IPS-15b (cell line): ENCODE results near the gene HMCN1.
"Not testable (repeated sequence)": the region's sequence is repeated elsewhere in the genome, so short reads cannot be mapped to it uniquely, and the experiment has no call there.

ENCODE experiments used
- H3K27me3 ChIP-seq: one replicate; pipeline ENCODE4 v1.6.1; 2013; ENCODE audit warnings: low read length; ENCODE audit not compliant: control insufficient read depth, insufficient read depth
- H3K36me3 ChIP-seq: one replicate; pipeline ENCODE4 v1.6.1; 2013; ENCODE audit warnings: low read length; ENCODE audit not compliant: control insufficient read depth, insufficient read depth
- H3K4me1 ChIP-seq: one replicate; pipeline ENCODE4 v1.6.1; 2013; ENCODE audit warnings: mild to moderate bottlenecking, low read length; ENCODE audit not compliant: control insufficient read depth, insufficient read depth
- H3K4me3 ChIP-seq: one replicate; pipeline ENCODE4 v1.5.1; 2013; ENCODE audit warnings: low read depth, low read length
- H3K9ac ChIP-seq: one replicate; pipeline ENCODE4 v1.6.1; 2013; ENCODE audit warnings: low read depth, mild to moderate bottlenecking, low read length
- H3K9me3 ChIP-seq: one replicate; pipeline ENCODE4 v1.6.1; 2013; ENCODE audit warnings: mild to moderate bottlenecking, low read length; ENCODE audit not compliant: control insufficient read depth, insufficient read depth

HMCN1 gene

DNA sequence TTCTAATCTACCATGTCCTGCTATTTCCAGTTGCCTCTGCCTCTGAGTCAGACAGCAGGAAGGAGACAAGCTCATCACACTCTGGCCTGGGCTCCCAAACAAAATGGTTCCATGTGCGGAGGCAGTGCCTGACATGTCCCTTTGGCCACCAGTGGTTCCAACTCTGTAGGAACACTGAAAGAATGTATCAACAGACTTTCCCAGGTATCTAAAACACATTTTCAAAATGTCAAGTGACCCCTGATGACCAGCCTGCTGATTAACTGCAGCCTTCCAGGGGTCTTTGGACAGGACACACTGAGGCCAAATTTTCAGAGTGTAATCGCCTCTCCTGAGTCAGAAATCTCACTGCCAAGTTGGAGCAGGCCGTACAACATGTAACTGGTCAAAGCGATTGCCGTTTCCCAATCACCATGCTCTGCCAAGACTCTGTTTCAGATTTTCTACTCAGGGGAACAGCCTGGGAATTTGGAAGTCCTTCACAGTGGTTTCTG is 468.1 kb downstream of the HMCN1 start:
- Histone ChIP-seq H3K36me3 (no peaks in the 10 kb centered on the region), H3K4me3 (no peak overlapping the region), H3K4me1 (peaks cover 4% of the 10 kb centered on the region), H3K9me3 (no peaks in the 10 kb centered on the region), H3K27me3 (no peaks in the 10 kb centered on the region), H3K9ac (no peak overlapping the region)

DNA sequence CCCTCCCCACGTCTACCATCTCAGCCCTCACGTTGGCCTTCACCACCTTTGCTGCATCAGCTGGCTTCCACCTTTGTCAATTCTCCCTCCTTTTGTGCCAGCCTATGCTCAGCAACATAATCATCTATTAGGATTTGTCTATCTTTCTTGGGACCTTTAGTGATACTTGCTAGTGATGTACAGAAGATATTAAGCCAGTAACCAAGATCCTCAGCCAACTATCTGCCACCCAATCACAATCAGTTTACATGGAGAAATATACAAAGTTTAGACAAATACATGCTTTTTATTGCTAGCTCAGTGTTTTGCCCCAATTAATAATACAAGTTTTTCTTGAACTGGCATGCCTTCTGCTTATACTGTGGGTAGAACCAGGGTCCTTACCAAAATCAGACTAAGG is 468.6 kb downstream of the HMCN1 start:
- Histone ChIP-seq H3K4me3 (no peak overlapping the region), H3K27me3 (no peaks in the 10 kb centered on the region), H3K36me3 (no peaks in the 10 kb centered on the region), H3K9me3 (no peaks in the 10 kb centered on the region), H3K9ac (no peak overlapping the region), H3K4me1 (peaks cover 4% of the 10 kb centered on the region)

GRCh38 chr1:186206048-186206570 is 471.9 kb downstream of the HMCN1 start:
- Histone ChIP-seq H3K4me3 (no peak overlapping the region), H3K9ac (no peak overlapping the region), H3K36me3 (no peaks in the 10 kb centered on the region), H3K9me3 (no peaks in the 10 kb centered on the region), H3K4me1 (peaks cover 4% of the 10 kb centered on the region), H3K27me3 (no peaks in the 10 kb centered on the region)

DNA sequence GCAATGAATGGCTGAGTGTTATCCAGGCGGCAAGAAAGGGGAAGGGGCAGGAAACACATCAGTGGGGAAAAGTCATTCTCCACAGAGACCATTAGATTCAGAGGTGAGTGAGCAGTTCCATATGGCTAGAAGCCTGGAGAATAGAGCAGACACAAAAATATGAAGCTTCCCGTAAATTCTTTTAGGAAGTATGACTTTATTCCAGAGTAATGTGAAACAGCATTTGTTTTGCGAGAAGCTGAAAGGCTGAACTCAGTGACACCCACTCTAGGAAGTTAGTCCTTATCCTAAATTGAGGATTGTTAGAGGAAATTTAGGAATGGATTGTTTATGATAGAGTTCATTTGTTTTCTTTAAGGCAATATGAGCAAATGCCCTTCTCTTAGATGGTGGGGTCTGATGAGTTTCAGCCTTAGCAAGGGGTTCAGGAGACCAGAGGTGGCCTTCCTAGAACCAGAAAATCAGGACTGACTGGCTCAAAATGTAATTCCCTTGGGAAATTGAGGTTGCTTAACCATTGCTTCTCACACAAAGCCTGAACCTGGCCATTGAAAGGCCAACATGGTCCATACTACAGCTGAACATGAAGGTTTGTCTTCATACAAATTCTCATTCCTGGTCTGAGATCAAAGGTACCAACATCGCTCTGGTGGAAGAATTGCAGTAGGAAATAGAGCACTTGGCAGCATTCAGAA is 473.3 kb downstream of the HMCN1 start:
- Histone ChIP-seq H3K4me3 (no peak overlapping the region), H3K36me3 (no peaks in the 10 kb centered on the region), H3K9me3 (no peaks in the 10 kb centered on the region)

GRCh38 chr1:186208405-186209129 is 474.4 kb downstream of the HMCN1 start:
- no peaks in the 10 kb centered on the region for H3K36me3 ChIP-seq
- H3K4me1 ChIP-seq: peaks cover 4% of the 10 kb centered on the region
- no peak overlapping the region for H3K4me3 ChIP-seq
- no peaks in the 10 kb centered on the region for H3K9me3 ChIP-seq
- no peaks in the 10 kb centered on the region for H3K27me3 ChIP-seq
- no peak overlapping the region for H3K9ac ChIP-seq

More for the DNA sequence above, 473.3 kb downstream of the HMCN1 start:
- Histone ChIP-seq H3K9ac (no peak overlapping the region), H3K4me1 (peaks cover 4% of the 10 kb centered on the region), H3K27me3 (no peaks in the 10 kb centered on the region)

GRCh38 chr1:186210258-186210657 is 476.1 kb downstream of the HMCN1 start:
- Histone ChIP-seq H3K36me3 (no peaks in the 10 kb centered on the region), H3K4me1 (peaks cover 4% of the 10 kb centered on the region), H3K9me3 (no peaks in the 10 kb centered on the region), H3K9ac (no peak overlapping the region), H3K27me3 (no peaks in the 10 kb centered on the region), H3K4me3 (no peak overlapping the region)

GRCh38 chr1:186211583-186211982 is 477.4 kb downstream of the HMCN1 start:
- H3K9ac ChIP-seq, H3K27me3 ChIP-seq, H3K9me3 ChIP-seq, H3K36me3 ChIP-seq, H3K4me3 ChIP-seq, H3K4me1 ChIP-seq: not testable (repeated sequence)

- H3K4me1 ChIP-seq: no peaks in the 10 kb centered on the region
- no peaks in the 10 kb centered on the region for H3K36me3 ChIP-seq
- no peaks in the 10 kb centered on the region for H3K9me3 ChIP-seq
- H3K27me3 ChIP-seq: no peaks in the 10 kb centered on the region
- H3K4me3 ChIP-seq: no peak overlapping the region
- H3K9ac ChIP-seq: no peak overlapping the region
Observed at GRCh38 chr1:186212568-186213224, 478.5 kb downstream of the HMCN1 start.

- Histone ChIP-seq H3K9ac (no peak overlapping the region), H3K27me3 (no peaks in the 10 kb centered on the region), H3K4me1 (no peaks in the 10 kb centered on the region), H3K9me3 (no peaks in the 10 kb centered on the region), H3K36me3 (no peaks in the 10 kb centered on the region), H3K4me3 (no peak overlapping the region)
Observed at GRCh38 chr1:186213225-186213607, 479.0 kb downstream of the HMCN1 start.

- no peaks in the 10 kb centered on the region for H3K27me3 ChIP-seq
- no peak overlapping the region for H3K9ac ChIP-seq
- H3K9me3 ChIP-seq: no peaks in the 10 kb centered on the region
- no peaks in the 10 kb centered on the region for H3K4me1 ChIP-seq
- H3K36me3 ChIP-seq: no peaks in the 10 kb centered on the region
- H3K4me3 ChIP-seq: no peak overlapping the region
Observed at GRCh38 chr1:186214791-186215190, 480.6 kb downstream of the HMCN1 start.

DNA sequence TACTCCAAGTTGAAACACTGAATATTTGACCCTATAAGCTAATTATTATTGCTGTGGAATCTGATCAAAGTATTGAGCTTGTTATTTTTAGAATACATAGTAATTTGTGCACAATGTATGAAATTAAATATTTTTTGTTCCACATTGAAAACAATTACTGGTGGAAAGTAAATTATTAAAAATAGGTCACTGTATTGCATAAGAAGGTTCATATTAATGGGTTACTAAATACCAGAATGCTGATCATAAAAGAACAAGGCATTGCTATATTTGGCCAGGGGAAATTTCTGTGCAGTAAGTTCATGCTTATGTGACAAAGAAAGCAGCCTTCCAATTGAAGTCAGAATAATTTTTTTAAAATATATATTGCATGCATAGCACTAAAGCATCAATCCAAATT is 481.4 kb downstream of the HMCN1 start:
- H3K9ac ChIP-seq: no peak overlapping the region
- H3K9me3 ChIP-seq: no peaks in the 10 kb centered on the region
- no peak overlapping the region for H3K4me3 ChIP-seq
- no peaks in the 10 kb centered on the region for H3K36me3 ChIP-seq
- H3K27me3 ChIP-seq: no peaks in the 10 kb centered on the region
- no peaks in the 10 kb centered on the region for H3K4me1 ChIP-seq
